Activated CD4-positive, alpha-beta memory T cell treated with anti-CD3 and anti-CD28 coated beads for 36 hours (primary cell): ENCODE results near the gene NR5A1. TPM values are rescaled to one million over a fixed set of nuclear protein-coding genes. Genes with fewer than 3 reads are reported as not detected.

ENCODE experiments used
- CTCF ChIA-PET: fragments of 350-600 bp; sonication (Branson Sonifier 250); formaldehyde crosslinking; loops from one replicate; lab custom pipeline; 2021; ENCODE audit warnings: antibody characterized with exemption, inconsistent platforms; lab: Charles Lee
- POLR2A ChIA-PET: fragments of 350-600 bp; sonication (Branson Sonifier 250); formaldehyde crosslinking; loops from one replicate; lab custom pipeline; 2021; ENCODE audit warnings: antibody characterized with exemption; lab: Charles Lee
- DNase-seq: peaks from one replicate; pipeline ENCODE4 v3.0.0-alpha.2; 2020
- H3K27ac Mint-ChIP-seq: one replicate; pipeline ENCODE4 v1.8.0; 2021; ENCODE audit warnings: mixed read lengths
- H3K27me3 Mint-ChIP-seq: one replicate; pipeline ENCODE4 v1.8.0; 2021; ENCODE audit warnings: mixed read lengths
- H3K36me3 Mint-ChIP-seq: one replicate; pipeline ENCODE4 v1.8.0; 2021; ENCODE audit warnings: mixed read lengths
- H3K4me1 Mint-ChIP-seq: one replicate; pipeline ENCODE4 v1.8.0; 2021; ENCODE audit warnings: low read depth, mixed read lengths
- H3K4me3 Mint-ChIP-seq: one replicate; pipeline ENCODE4 v1.8.0; 2021; ENCODE audit warnings: mild to moderate bottlenecking, mixed read lengths
- H3K9me3 Mint-ChIP-seq: one replicate; pipeline ENCODE4 v1.8.0; 2021; ENCODE audit warnings: mixed read lengths
- intact Hi-C: fragments of 100-400 bp; cut with micrococcal nuclease; formaldehyde crosslinking; loops from one replicate; pipeline ENCODE4 v1.15.1; 2023
- total RNA-seq, 2 experiments: library from RNA; stranded (reverse); gene quantifications; one replicate each; pipeline ENCODE4 v1.2.3, GENCODE V29; 2021

NR5A1 gene
- total RNA-seq, 2 experiments from 2014 or later = not detected

DNA sequence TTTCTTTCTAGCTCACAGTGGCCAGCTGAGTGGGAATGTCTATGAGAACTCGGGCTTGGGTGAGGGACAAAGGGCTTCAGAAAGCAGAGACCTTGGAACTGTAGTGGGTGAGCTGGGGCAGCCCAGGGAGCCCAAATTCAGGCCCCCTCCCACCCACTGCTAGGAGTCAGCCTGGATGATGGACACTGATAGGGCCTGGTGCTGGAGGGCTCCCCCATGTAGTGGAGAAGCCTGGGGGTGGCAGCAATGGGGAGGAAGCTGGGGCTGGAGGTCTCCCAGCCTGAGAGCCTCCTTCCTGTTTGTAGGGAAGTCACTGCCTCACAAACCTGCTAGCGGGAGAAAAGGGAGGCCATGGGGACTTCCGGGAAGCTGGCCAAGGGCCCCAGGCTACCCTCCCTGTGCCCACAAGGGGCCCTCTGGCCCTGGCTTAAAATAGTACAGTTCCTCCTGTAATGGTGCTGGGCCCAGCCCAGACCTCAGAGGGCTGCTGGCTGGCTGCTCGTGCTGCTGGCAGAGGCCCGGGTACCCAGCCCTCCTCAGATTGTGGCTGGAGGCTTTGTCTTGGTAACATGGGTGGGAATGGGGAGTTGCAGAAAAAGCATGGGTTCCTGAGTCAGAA lies 6.3 kb upstream of the NR5A1 start:
- POLR2A ChIA-PET = no interaction called here
- H3K27ac Mint-ChIP-seq = no peak overlapping the region
- H3K27me3 Mint-ChIP-seq = peaks cover 9% of the 10 kb centered on the region
- no peaks in the 10 kb centered on the region for H3K4me1 Mint-ChIP-seq
- no peaks in the 10 kb centered on the region for H3K36me3 Mint-ChIP-seq
- intact Hi-C loops = no loop called here
- DNase-seq = no peak
- no peak overlapping the region for H3K4me3 Mint-ChIP-seq
- H3K9me3 Mint-ChIP-seq = no peaks in the 10 kb centered on the region
- CTCF ChIA-PET = no interaction called here

DNA sequence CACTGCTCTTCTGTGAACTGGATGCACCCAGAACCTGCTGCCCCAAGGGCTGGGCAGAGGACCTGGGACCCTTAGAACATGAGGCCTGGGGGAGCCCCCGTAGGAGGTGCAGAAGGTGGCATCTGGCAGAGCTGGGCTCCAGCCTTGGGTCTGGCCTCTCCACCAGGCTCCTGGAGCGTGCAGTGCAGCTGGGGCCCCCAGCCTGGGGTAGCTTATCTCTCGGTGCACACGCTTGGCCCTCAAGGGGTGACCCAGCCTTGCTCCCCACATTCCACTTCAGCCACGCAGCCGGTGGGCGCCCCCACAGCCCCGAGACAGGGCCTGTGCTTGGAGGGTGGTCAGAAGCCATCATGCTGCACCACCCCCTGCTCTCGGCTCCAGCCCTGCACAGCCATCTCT lies 5.6 kb upstream of the NR5A1 start:
- intact Hi-C loops = no loop called here
- no peaks in the 10 kb centered on the region for H3K9me3 Mint-ChIP-seq
- no peak for DNase-seq
- H3K4me1 Mint-ChIP-seq = no peaks in the 10 kb centered on the region
- CTCF ChIA-PET = no interaction called here
- H3K36me3 Mint-ChIP-seq = no peaks in the 10 kb centered on the region
- POLR2A ChIA-PET = no interaction called here
- peaks cover 9% of the 10 kb centered on the region for H3K27me3 Mint-ChIP-seq
- no peak overlapping the region for H3K27ac Mint-ChIP-seq
- no peak overlapping the region for H3K4me3 Mint-ChIP-seq

DNA sequence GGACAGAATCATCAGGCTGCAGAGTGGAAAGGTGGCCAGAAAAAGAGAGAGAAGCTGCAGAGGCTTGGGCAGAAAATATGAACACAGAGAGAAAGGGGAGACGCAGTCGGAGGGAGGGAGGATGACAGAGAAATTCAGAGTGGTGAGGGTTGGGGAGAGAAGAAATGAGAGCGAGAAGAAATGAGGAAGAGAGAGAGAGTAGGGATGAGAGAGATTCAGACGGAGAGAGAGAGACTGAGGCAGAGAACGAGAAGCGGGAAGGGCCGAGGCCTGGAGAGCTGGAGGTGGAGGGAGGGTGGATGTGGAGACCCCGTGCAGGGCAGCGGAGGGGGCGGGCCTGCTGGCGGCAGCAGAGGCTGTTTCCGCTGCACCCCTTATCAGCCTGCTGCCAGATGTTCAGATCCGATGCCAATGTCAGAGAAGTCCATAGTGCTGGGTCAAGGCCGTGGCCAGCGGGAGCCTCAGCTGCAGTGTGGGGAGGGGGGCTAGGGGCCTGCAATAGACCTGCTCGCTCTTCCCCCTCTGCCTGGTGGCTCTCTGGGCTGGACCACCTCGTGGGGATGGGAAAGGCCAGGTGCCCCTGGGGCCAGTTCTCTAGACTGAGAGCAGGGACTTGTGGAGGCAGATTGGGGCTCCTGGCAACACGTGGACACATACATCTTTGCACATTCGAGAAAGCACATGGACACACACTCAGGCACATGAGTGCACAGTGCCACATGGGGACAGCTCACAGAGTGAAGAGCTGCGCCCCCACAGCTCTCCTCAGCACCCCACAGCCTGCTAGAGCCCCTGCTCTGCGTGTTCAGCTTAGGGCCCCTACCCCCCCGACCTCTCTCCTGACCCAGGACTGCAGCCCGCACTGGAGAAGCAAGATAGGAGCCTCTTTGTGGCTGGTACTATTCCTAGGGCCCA lies 4.9 kb upstream of the NR5A1 start:
- ChIA-PET POLR2A (interaction anchor here (0.6 kb wide), 1 partner anchor 60 kb away, joined by 4 read pairs; no protein-coding TSS in a partner anchor), CTCF (interaction anchor here (0.9 kb wide), 1 partner anchor 25 kb away, joined by 3 read pairs; no protein-coding TSS in a partner anchor)
- intact Hi-C loops = no loop called here
- Mint-ChIP-seq H3K4me3 (no peak overlapping the region), H3K27ac (no peak overlapping the region), H3K9me3 (no peaks in the 10 kb centered on the region), H3K4me1 (no peaks in the 10 kb centered on the region), H3K27me3 (peaks cover 7% of the 10 kb centered on the region), H3K36me3 (no peaks in the 10 kb centered on the region)
- no peak for DNase-seq

DNA sequence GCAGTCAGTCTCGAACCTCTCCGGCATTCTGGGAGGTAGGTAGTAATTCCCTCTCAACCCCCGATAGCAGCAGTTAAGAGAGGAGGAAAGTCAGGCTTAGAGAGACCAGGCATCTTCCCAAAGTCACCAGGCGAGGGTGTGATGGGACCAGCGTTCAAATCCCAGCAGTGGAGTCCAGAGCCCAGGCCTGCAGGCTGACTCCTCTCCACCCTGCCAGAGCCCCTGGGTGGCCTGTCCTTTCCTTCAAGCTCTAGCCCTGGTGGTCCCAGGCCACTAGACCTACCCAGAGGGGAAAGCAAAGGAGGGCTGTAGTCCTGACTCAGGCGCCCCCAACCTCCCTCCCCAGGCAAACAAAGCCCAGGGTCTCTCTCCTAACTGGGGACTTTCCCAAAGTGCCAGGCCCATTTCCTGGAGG lies 4.2 kb upstream of the NR5A1 start:
- no peaks in the 10 kb centered on the region for H3K9me3 Mint-ChIP-seq
- CTCF ChIA-PET = interaction anchor here (0.9 kb wide), 1 partner anchor 25 kb away, joined by 3 read pairs; no protein-coding TSS in a partner anchor
- POLR2A ChIA-PET = no interaction called here
- no peak overlapping the region for H3K27ac Mint-ChIP-seq
- H3K27me3 Mint-ChIP-seq = peaks cover 5% of the 10 kb centered on the region
- no peaks in the 10 kb centered on the region for H3K4me1 Mint-ChIP-seq
- DNase-seq = no peak
- no peaks in the 10 kb centered on the region for H3K36me3 Mint-ChIP-seq
- intact Hi-C loops = no loop called here
- no peak overlapping the region for H3K4me3 Mint-ChIP-seq

DNA sequence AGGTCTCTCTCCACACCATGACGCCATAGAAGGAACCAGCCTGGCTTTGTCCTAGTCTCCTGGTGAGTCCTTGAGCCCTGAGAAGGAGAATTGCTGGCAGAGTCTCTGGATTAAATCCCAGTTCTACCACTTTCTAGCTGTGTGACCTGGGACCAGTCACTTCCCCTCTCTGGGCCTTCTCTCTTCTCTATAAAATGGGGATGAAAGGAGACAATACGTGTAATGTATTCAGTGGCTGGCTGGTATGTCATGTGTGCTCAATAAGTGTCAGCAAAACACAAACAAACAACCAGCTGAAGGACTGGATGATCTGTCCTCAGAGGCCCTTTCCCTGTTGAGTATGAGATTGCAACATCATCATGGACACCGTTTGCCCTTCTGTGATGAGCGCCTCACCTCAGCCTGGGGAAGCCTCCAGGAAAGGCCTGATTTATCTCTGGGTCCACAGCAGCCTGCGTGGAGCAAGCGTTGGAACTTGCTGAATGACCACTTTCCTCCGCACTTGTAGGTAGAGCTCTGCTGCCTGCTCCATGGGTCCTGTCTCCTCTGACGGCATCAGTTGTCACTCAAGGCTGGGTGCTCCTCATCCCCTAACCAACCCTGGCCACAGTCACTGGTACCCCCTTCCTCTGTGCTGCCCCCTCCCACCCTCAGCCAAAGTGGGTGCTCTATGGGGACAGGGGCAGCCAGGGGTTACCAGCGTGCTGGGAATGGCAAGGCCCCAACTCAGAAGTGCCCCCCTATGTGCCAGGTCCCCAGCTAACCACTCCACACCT lies 3.6 kb upstream of the NR5A1 start:
- Mint-ChIP-seq H3K4me3 (no peak overlapping the region), H3K4me1 (no peaks in the 10 kb centered on the region), H3K36me3 (no peaks in the 10 kb centered on the region), H3K27ac (no peak overlapping the region), H3K9me3 (no peaks in the 10 kb centered on the region), H3K27me3 (peaks cover 8% of the 10 kb centered on the region)
- CTCF ChIA-PET = interaction anchor here (0.6 to 0.9 kb wide), 2 partner anchors 26 kb away, joined by 3 to 5 read pairs; no protein-coding TSS in a partner anchor
- no peak for DNase-seq
- intact Hi-C loops = no loop called here
- POLR2A ChIA-PET = no interaction called here

DNA sequence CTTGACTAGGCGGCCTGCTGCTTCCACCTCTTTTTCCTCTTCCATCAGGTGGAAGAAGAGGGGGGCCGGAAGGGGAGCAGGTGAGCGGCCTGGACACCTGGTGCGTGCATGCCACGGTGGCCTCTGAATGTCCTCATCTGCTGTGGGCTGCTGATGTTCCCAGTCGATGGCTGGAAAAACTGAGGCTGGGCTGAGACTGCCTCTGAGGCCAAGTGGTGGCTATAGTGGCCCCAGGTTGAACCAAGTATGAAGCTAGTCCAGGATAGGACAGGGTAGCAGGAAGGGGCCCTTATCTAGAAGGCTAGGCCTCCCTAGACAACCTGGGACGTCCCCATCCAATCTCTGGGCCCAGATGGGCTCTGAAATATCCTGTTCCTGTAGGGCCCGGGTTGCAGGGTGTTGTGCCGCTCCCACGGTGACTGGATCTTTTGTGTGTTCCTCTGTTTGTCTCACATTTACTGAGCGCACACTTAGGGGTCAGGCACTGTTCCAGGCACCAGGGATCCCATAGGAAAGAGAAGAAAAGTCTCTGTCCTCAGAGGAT lies 753 bp upstream of the NR5A1 start:
- ChIA-PET POLR2A (no interaction called here), CTCF (no interaction called here)
- H3K9me3 Mint-ChIP-seq = no peaks in the 10 kb centered on the region
- no peak overlapping the region for H3K4me3 Mint-ChIP-seq
- no peak for DNase-seq
- H3K4me1 Mint-ChIP-seq = peaks cover 8% of the 10 kb centered on the region
- H3K36me3 Mint-ChIP-seq = peaks cover 1% of the 10 kb centered on the region
- intact Hi-C loops = no loop called here
- peaks cover 21% of the 10 kb centered on the region for H3K27me3 Mint-ChIP-seq
- no peak overlapping the region for H3K27ac Mint-ChIP-seq

DNA sequence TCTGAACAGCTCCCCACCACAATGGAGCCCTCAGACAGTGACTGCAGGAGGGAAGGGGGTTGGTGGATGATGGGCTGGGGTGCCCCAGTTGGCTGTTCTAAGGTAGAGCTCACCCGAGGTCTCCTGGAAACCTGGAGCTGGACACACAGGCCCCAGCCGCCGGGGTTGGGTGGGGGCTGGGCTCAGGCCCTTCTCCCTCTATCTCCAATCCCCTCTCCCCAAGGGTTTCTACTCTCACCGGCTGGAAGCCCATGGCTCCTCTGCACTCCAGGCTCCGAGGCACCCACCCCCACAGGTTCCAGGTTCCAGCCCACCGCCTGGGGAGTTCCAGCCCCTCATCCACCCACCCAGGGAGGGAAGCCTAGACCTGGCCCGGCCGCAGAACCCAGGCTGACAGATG lies 766 bp downstream of the NR5A1 start:
- peaks cover 21% of the 10 kb centered on the region for H3K27me3 Mint-ChIP-seq
- H3K9me3 Mint-ChIP-seq = no peaks in the 10 kb centered on the region
- no peak overlapping the region for H3K4me3 Mint-ChIP-seq
- H3K36me3 Mint-ChIP-seq = peaks cover 1% of the 10 kb centered on the region
- intact Hi-C loops = no loop called here
- POLR2A ChIA-PET = no interaction called here
- CTCF ChIA-PET = interaction anchor here (0.8 kb wide), 1 partner anchor 1161 kb away, joined by 3 read pairs; no protein-coding TSS in a partner anchor
- peaks cover 8% of the 10 kb centered on the region for H3K4me1 Mint-ChIP-seq
- H3K27ac Mint-ChIP-seq = no peak overlapping the region
- no peak for DNase-seq

DNA sequence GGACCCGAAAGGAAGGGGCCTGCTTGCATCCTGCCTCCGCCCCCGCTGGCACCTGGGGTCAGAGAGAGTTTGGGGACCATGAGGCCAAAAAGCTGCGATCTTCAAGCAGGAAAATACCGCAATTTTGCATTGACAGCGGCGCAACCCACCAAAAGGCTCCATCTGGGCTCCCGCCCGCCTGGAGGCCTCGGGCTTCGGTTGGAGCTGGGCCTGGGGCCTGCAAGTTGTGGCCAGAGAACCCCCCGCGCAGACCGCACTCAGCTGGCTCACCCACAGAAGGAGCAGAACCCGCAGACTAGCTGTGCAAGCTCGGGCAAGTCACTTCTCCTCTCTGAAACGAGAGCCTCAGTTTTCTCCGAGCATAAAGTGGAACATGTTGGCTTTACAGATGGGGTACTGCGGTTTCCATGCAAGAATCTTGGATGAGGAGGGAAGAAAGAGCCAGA lies 1.3 kb downstream of the NR5A1 start:
- CTCF ChIA-PET = interaction anchor here (0.8 kb wide), 1 partner anchor 1161 kb away, joined by 3 read pairs; no protein-coding TSS in a partner anchor
- Mint-ChIP-seq H3K27me3 (peaks cover 21% of the 10 kb centered on the region), H3K4me1 (peaks cover 8% of the 10 kb centered on the region)

DNA sequence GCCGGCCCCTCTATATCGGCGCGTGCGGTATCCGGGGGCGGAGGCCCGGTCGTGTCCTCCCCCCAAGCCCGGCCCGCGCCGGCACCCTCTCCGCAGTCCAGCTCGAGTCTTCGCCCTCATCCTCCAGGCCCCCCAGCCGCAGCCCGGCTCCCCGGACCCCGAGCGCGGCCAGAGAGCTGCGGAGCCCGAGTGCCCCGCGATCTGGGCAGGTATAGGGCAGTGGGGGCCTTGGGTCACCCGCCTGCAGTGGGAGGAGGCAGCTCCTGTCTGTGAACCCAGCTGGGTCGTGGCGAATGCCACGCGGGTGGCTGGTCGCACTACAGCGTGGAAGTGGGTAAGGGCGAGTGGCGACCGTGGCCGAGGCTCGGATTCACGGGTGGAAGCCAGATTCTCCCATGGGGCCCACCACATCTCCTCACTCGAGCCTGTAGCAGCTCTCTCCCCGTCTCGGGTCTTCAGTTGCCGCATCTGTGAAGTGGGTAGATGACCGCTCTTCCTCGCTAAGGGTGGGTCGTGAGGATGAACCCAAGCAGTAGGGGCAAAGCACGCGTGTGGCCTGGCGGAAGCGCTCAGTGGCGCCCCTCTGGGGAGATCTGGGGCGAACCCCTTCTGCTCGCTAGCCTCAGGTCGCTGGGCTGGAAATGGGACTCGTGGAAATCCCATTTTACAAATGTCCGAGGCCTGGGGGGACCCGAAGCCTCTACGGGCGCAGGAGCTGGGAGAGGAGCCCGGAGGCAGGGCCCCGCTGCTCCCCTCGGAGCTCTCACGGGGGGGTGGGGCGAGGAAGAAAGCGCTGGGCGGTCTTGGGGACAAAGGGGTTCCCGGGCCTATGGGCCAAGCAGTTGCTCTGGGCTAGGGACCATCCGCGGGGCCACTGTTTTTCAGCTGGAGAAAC lies 1.9 kb downstream of the NR5A1 start:
- Mint-ChIP-seq H3K4me1 (peaks cover 13% of the 10 kb centered on the region), H3K27me3 (peaks cover 21% of the 10 kb centered on the region), H3K9me3 (no peaks in the 10 kb centered on the region), H3K27ac (no peak overlapping the region), H3K4me3 (no peak overlapping the region), H3K36me3 (peaks cover 1% of the 10 kb centered on the region)
- DNase-seq = no peak
- CTCF ChIA-PET = interaction anchor here (0.6 to 0.8 kb wide), 2 partner anchors 241 to 1162 kb away, joined by 3 read pairs; no protein-coding TSS in a partner anchor
- POLR2A ChIA-PET = no interaction called here
- intact Hi-C loops = no loop called here

More for the DNA sequence above, 1.3 kb downstream of the NR5A1 start:
- H3K36me3 Mint-ChIP-seq = peaks cover 1% of the 10 kb centered on the region
- DNase-seq = no peak
- H3K9me3 Mint-ChIP-seq = no peaks in the 10 kb centered on the region
- intact Hi-C loops = no loop called here
- POLR2A ChIA-PET = no interaction called here
- no peak overlapping the region for H3K4me3 Mint-ChIP-seq
- H3K27ac Mint-ChIP-seq = no peak overlapping the region

DNA sequence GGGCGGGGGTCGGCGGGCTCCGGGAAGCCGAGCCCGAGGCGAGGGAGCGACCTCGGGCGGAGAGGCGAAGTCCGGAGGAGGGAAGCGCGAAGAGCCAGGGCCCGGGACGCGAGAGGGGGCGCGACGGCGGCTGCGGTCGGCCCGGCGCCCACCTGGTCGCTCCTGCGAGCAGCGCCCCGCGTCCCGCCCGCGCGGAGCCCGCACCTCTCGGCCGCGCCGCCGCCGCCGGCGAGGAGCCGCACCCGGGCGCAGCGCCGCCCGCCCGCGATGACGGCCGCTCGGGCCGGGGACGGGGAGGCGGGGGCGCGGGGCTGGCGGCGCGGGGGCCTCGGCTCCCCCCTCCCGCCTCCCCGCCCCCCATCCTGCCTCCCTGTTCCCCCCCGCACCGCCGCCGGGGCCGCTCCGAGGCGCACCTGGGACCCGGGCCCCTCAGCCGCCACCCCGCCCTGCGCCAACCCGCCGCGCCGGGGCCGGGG lies 2.6 kb downstream of the NR5A1 start:
- intact Hi-C loops = no loop called here
- DNase-seq = no peak
- Mint-ChIP-seq H3K4me1 (peaks cover 15% of the 10 kb centered on the region), H3K4me3 (no peak overlapping the region), H3K27me3 (peaks cover 22% of the 10 kb centered on the region), H3K36me3 (peaks cover 1% of the 10 kb centered on the region), H3K9me3 (no peaks in the 10 kb centered on the region), H3K27ac (no peak overlapping the region)
- ChIA-PET CTCF (no interaction called here), POLR2A (no interaction called here)
